HG03575 (cell line): ENCODE results near the gene BANF1.

Experiments used
- ATAC-seq: cut with Tn5 transposase; IDR thresholded peaks from one replicate; pipeline ENCODE4 v1.9.1; 2021; ENCODE audit not compliant: unreplicated experiment, insufficient number of reproducible peaks, low FRiP score; ENCODE audit errors: extremely low read depth

BANF1 gene

DNA sequence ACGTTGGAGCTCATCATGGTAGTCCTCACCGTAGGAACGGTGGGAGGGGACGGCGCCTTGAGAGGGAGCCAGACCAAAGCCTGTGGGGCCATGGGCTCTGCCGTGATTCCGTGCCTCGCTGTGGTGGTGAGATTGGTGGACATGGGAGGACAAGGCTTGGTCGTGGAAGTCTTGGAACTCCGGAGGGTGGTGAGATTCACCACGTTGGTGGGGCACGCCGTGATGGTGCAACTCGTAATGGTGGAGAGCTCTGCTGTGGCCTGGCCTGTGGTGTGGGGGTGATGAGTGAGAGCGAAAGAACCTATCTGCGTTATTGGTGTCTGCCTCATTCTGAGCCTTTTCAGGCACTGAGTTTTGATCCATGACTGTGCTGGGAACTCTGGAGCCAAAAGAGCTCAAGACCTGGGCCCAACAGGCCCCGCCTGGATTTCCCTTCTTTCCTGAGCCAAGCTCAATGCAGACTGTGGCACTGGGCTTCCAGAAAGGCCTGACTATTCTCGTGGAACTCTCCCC, 23.8 kb downstream of the BANF1 start, which contains the start of gene CATSPER1:
Gene CATSPER1 (minus strand): TSS at position 463 of the 513 bp plus-strand sequence. CDS start 100 bp downstream, at position 363.
- no peak for ATAC-seq

DNA sequence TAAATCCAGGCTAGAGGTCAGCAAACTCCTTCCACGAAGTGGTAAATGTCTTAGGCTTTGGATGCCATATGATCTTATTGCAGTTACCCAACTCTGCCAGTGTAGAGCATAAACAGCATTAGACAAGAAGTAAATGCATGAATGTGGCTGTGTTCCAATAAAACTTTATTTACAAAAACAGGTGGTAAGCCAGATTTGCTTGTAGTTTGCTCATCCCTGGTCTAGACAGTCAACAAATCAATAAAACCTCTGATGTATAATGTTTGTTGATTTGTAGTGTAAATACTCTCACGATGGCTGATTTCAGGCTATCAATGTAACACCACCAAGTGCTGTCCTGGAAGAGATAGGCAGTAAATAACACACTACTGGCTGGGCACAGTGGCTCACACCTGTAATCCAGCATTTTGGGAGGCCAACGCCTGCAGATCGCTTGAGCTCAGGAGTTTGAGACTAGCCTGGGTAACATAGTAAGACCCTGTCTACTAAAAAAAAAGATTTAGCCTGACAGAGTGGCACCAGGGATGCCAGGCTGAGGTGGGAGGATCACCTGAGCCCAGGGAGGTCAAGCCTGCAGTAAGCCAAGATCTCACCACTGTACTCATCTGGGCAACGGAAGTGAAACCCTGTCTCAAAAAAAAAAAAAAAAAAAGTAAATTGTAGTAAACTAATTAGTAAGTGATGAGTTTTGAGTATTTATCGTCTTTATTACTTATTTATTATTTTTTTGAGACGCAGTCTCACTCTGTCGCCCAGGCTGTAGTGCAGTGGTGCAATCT, 30.8 kb downstream of the BANF1 start:
- no peak for ATAC-seq

DNA sequence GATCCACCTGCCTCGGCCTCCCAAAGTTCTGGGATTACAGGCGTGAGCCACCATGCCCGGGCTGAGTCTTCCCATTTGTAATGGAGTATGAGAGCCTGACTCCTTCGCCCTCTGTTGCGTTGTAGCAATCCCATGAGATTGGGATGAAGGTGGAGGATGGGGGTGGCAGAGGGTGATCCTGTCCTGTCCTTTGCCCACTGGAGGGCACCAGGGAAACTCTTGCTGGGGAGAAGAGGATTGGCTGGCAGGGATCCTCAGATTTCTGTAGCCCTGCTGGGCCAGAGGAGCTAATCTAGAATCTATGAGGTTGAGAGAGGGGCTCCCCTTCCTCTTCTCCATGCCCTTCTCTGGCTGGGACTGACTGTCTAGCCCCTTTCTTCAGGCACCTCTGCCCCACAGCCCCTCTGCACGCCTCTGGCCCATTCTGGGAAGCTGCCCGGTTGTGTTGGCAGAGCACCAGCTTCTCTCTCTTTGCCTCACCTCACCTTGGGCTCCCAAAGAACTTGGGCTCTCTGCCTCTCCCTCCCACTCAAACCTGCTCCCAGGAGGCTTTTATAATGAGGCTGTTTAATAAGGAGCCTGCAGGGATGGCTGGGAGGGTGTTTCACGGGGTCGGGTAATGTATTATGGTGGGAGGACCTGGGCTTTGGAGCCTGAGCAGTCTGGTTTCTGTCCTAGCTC, 33.5 kb downstream of the BANF1 start:
- ATAC-seq: no peak

- no peak for ATAC-seq
Measured at GRCh38 chr11:66036334-66036710, 34.0 kb downstream of the BANF1 start.

DNA sequence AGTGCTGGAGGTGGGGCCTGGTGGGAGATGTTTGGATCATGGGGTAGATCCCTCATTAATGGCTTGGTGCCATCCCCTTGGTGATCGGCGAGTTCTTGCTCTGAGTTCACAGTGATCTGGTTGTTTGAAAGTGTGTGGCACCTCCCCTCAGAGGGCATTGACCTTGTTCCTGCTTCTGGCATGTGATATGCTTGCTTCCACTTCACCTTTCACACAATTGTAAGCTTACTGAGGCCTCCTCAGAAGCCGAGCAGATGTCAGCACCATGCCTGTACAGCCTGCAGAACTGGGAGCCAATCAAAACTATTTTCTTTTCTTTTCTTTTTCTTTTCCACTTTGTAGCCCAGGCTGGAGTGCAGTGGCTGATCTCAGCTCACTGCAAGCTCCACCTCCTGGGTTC, 35.0 kb downstream of the BANF1 start:
- ATAC-seq: no peak

GRCh38 chr11:66039765-66040164, 37.5 kb downstream of the BANF1 start:
- ATAC-seq: no peak

DNA sequence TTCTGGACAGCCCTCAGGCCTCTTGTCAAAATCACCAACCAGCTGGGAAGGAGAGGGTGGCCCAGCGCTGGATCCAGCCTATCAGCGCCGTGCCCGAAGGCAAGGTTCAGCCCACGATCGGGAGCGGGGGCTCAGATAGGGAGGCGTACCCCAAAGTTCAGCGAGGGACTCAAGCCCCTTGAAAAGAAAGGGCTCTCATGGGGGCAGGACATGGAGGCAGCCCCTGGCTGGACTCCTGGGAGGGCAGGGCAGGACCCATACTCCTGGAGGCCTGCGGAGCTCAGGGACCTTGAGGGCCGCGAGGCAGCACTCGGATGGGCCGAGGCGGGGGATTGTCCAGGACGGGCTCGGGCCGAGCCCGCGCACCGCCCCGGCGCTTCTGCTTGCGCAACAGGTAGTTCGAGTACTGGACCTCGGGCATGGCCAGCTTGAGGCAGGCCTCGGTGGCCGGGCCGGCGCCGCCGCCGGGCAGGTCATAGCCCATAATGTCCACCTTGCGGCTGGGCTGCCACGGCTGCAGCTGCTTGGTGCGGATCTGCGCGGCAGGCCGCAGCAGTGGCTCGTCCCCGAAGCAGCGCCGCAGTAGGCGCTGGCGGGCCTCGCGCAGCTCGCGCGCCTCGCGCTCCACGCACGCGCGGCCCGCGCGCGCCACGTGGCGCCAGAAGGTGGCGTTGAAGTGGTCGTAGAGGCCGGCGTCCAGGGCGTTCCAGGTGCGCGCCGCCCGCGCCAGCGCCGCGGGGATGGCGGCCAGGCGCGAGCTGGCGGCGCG, 40.1 kb downstream of the BANF1 start:
- no peak for ATAC-seq

- ATAC-seq: no peak
Measured at GRCh38 chr11:66042996-66043906, 40.9 kb downstream of the BANF1 start.

DNA sequence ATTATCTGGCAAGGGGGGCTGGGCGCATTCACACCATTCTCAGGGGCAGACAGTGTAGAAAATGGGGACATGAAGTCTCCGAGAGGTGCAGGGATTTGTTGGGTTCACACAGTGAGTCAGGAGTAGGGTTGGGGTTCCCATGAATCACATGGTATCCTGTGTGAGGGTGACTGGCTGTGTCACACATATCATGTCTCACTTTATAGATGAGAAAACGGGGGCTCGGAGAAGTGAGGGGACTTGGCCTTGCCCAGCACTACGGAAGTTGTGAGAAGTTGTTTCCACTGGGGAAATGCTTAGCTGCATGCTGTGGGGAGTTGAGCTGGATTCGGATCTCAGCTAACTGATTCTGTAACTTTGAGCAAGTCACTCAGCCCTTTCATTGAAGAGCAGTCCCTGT, 42.5 kb downstream of the BANF1 start:
- no peak for ATAC-seq

- no peak for ATAC-seq
Measured at GRCh38 chr11:66045177-66045639, 42.9 kb downstream of the BANF1 start.

GRCh38 chr11:66046901-66047300, 44.6 kb downstream of the BANF1 start:
- no peak for ATAC-seq

DNA sequence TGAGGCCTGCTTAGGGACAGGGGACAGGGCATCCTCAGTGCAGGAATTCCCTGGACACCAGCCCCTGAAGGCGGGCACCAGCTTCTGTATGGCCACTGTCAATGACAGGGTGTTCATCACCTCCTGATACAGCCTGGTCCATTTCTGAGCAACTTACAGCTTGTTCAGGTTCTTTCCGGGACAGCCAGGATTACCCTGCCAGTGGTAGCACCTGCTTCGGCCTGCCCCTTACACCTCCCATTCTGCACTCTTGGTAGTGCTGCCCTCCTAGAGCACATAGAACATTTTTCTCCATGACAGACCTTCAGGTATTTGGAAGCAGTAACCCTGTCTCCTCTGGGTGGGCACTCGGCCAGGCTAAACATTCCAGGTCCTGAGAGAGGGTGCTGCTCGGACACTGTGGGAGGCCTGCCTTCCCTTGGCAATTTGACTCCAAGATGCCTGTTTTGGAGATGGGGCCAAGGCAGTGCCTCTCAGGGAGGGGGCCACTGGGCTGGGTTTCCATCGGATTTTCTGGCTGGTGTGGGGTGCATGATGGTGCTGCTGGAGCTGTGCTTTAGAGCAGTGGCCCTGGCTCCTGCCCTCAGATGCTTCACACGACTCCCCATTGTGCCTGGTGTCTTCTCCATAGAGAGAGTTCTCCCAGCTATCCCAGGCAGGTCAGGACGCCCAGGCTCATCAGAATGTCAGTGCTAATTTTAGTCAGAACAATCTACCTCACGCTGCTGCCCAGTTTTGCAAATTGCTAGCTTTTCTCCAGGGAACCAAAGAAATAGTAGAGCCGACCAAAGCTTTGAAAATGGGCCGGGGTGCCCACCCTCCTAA, 45.5 kb downstream of the BANF1 start:
- no peak for ATAC-seq

DNA sequence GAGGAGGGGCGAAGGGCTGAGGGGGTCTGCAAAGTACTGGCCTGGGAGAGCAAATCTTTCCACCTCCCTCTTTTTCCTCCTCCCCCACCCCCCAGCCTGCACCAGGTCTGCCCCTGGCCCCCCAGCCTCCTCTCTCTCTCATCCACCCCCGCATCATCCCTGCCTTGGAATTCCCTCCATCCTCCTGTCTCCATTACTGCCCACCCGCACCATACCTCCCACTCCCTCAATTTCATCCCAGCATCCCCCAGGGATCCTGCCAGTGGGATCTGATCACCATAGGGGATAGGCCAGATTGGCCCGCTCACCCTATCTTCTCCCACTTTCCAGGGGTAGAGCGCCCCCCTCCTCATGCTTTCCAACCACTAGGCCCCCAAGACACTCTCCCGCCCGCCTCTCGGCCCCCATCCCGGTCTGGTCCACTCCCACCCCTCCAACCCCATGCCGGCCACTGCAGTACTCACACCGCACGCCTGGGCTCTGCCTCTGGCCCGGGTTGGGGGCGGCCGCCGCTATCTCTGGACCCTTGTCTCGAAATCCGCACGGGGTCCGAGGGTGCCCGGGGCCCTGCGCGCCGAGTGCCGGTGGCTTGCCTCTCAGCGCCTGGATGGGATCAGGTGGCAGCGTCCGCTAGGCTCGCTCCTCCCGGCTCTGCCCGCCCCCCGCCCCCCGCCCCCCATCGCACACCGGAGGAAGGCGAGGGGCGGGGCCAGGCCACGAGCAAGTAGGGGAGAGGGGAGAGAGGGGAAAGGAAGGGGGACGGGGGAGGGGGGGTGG, 46.4 kb downstream of the BANF1 start, which contains the start of gene GAL3ST3:
Gene GAL3ST3 (minus strand): TSS at position 615 of the 777 bp plus-strand sequence. CDS start 3,746 bp downstream, outside the sequence.
- ATAC-seq: no peak

DNA sequence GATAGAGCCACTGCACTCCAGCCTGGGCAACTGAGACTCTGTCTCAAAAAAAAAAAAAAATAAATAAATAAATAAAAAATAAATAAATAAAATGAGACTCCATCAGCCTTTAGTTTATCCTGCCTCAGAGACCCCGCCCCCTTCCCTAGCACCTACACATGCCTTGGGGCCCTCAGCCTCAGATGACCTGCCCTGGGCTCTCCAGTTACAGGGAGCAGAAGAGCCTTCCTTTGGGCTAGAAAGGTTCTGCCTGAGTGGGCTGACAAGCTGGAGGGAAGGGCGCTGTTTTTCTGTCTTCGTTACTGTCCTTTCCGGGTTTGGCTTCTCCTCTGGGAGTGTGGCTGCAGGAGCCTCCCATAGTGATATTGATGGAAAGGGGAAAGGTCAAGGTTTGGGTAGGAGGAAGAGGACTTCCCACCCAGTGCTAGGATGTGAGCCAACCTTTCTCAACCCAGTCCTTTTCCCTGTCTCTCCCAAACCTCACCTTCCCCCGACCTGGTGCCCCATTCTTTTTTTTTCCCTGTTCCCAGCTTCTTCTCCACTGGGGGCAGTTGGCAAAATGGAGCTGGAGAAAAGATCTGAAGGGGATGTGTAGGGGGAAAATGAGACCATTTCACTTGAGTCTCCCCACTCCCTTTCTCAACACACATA, 48.4 kb downstream of the BANF1 start:
- ATAC-seq: no peak

DNA sequence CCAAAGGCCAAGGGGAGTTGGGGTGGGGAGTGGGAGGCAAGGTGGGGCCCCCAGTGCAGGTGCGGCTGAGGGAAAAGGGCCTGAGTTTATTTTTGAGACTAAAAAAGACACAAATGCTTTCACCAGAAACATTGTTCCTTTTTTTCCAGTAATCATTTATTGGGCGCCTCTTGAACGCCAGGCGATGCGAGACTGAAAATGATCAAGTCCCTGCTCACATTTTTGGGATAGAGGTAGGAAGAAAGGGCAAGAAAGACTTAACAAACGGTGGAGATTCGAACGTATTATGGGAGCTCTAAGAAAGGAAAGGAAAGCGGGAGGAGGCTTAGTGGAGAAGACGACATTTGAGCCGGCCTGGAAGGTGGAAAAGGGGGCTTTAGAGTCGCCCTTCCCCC, 49.1 kb downstream of the BANF1 start:
- ATAC-seq: no peak
